HCT116 (cell line): ENCODE results near the gene NUTM2D. TPM values are rescaled to one million over a fixed set of nuclear protein-coding genes. Genes with fewer than 3 reads are reported as not detected.
"Not testable (repeated sequence)": the region's sequence is repeated elsewhere in the genome, so short reads cannot be mapped to it uniquely, and the experiment has no call there.

ENCODE experiments used
- ATAC-seq: fragments of 200-7000 bp; cut with Tn5 transposase; 2 replicates; pipeline ENCODE4 v1.9.1; 2020; ENCODE audit warnings: mild to moderate bottlenecking, moderate library complexity
- BruUV-seq: library from RNA; stranded (reverse); fragments of 400-500 nt; replicated peaks from 2 replicates; lab custom pipeline; 2021; lab: Mats Ljungman, UMichigan
- CTCF ChIA-PET: fragments of 300-600 bp; sonication (Branson Sonifier 250); formaldehyde crosslinking; loops from one replicate; lab custom pipeline; 2021; ENCODE audit warnings: antibody characterized with exemption; lab: Charles Lee
- POLR2A ChIA-PET: fragments of 300-600, 350-600 bp; sonication (Branson Sonifier 250); formaldehyde crosslinking; loops from one replicate; lab custom pipeline; 2021; ENCODE audit warnings: antibody characterized with exemption; lab: Charles Lee
- RAD21 ChIA-PET, 2 experiments: fragments of 300-600 bp; sonication (Branson Sonifier 250); formaldehyde crosslinking; loops; one replicate each; lab custom pipeline; 2023; ENCODE audit warnings: low total read pairs in 2 of 2; ENCODE audit not compliant: uncharacterized antibody in 2 of 2, unreplicated experiment in 2 of 2, low non-redundant PET in 1 of 2; lab: Charles Lee
- DNase-seq: peaks from one replicate; pipeline ENCODE4 v3.0.0-alpha.2; 2010; ENCODE audit warnings: low read depth, low spot score
- H2AFZ ChIP-seq: fragments of 200-600 bp; shearing (Covaris generic), sonication (generic); 2 replicates; pipeline ENCODE4 v1.6.1; 2017; ENCODE audit warnings: low read depth, mixed run types, mixed read lengths, antibody characterized with exemption, low read length; ENCODE audit not compliant: poor library complexity, severe bottlenecking
- H3K27ac ChIP-seq: 2 replicates; pipeline ENCODE4 v1.5.1; 2012; ENCODE audit warnings: low read depth, low read length
- H3K27me3 ChIP-seq: fragments of 200-600 bp; sonication (generic); 2 replicates; pipeline ENCODE4 v1.6.1; 2016; ENCODE audit warnings: mixed run types, low read length, mixed read lengths; ENCODE audit not compliant: insufficient read depth
- H3K36me3 ChIP-seq, 2 experiments: fragments of 200-500 bp in 1 of 2; fragments of 200-600 bp in 1 of 2; sonication (Bioruptor generic) in 1 of 2; sonication (generic) in 1 of 2; 2 replicates each; pipeline versions ENCODE4 v1.5.1 to v1.6.1; 2014 to 2016; ENCODE audit warnings: low read length in 2 of 2, inconsistent platforms in 1 of 2, mixed read lengths in 1 of 2, mixed run types in 1 of 2; ENCODE audit not compliant: insufficient read depth in 2 of 2, control insufficient read depth in 1 of 2
- H3K4me1 ChIP-seq, 2 experiments: fragments of 200-600 bp in 1 of 2; sonication (generic) in 1 of 2; 2 replicates each; pipeline versions ENCODE4 v1.5.1 to v1.6.1; 2012 to 2017; ENCODE audit warnings: low read length in 2 of 2, inconsistent platforms in 1 of 2, mild to moderate bottlenecking in 1 of 2, mixed read lengths in 1 of 2, mixed run types in 1 of 2, moderate library complexity in 1 of 2; ENCODE audit not compliant: insufficient read depth in 2 of 2, control insufficient read depth in 1 of 2
- H3K4me2 ChIP-seq: fragments of 200-600 bp; sonication (generic); 2 replicates; pipeline ENCODE4 v1.6.1; 2017; ENCODE audit warnings: mixed run types, low read length, mixed read lengths
- H3K4me3 ChIP-seq, 2 experiments: fragments of 200-600 bp in 1 of 2; sonication (generic) in 1 of 2; replicated peaks in 1 of 2; 2 replicates each; pipeline ENCODE4 v1.5.1; 2011 to 2016; ENCODE audit warnings: low read length in 2 of 2, control low read depth in 1 of 2, low read depth in 1 of 2, mild to moderate bottlenecking in 1 of 2, mixed read lengths in 1 of 2, mixed run types in 1 of 2
- H3K79me2 ChIP-seq: fragments of 200-600 bp; sonication (generic); 2 replicates; pipeline ENCODE4 v1.6.1; 2017; ENCODE audit warnings: mild to moderate bottlenecking, mixed run types, low read length, moderate library complexity, mixed read lengths; ENCODE audit not compliant: insufficient read depth
- H3K9ac ChIP-seq: fragments of 200-600 bp; sonication (generic); 2 replicates; pipeline ENCODE4 v1.6.1; 2016; ENCODE audit warnings: low read length, mixed read lengths
- H3K9me2 ChIP-seq: fragments of 200-600 bp; sonication (generic), shearing (Covaris generic); 2 replicates; pipeline ENCODE4 v1.6.1; 2017; ENCODE audit warnings: mixed run types, mild to moderate bottlenecking, moderate library complexity; ENCODE audit not compliant: insufficient read depth
- H3K9me3 ChIP-seq, 2 experiments: fragments of 200-500 bp in 1 of 2; fragments of 200-600 bp in 1 of 2; sonication (Bioruptor generic) in 1 of 2; sonication (generic) in 1 of 2; 2 replicates each; pipeline ENCODE4 v1.6.1; 2014 to 2017; ENCODE audit warnings: low read length in 2 of 2, mixed read lengths in 2 of 2, inconsistent platforms in 1 of 2, low read depth in 1 of 2, mild to moderate bottlenecking in 1 of 2, mixed run types in 1 of 2, moderate library complexity in 1 of 2; ENCODE audit not compliant: control insufficient read depth in 1 of 2, insufficient read depth in 1 of 2
- H4K20me1 ChIP-seq: fragments of 200-600 bp; sonication (generic), shearing (Covaris generic); 2 replicates; pipeline ENCODE4 v1.6.1; 2017; ENCODE audit warnings: mixed run types, mild to moderate bottlenecking, moderate library complexity; ENCODE audit not compliant: insufficient read depth
- MAX ChIP-seq: IDR thresholded peaks from 2 replicates; pipeline ENCODE4 v1.6.1; 2012
- POLR2AphosphoS5 ChIP-seq: IDR thresholded peaks from 2 replicates; pipeline ENCODE4 v1.6.1; 2011; ENCODE audit warnings: mild to moderate bottlenecking, low read depth, low read length, moderate library complexity
- RAD21 ChIP-seq: IDR thresholded peaks from 2 replicates; pipeline ENCODE4 v1.6.1; 2012; ENCODE audit warnings: low read depth, mild to moderate bottlenecking
- TCF7L2 ChIP-seq: IDR thresholded peaks from 2 replicates; pipeline ENCODE4 v1.7.0; 2011; ENCODE audit warnings: borderline replicate concordance, inconsistent platforms; ENCODE audit not compliant: insufficient read depth, insufficient read length; ENCODE audit errors: extremely low read depth
- intact Hi-C: fragments of 100-400 bp; cut with micrococcal nuclease; formaldehyde crosslinking; loops from 2 replicates; pipeline ENCODE4 v1.10.0; 2022
- total RNA-seq: library from RNA; stranded (reverse); gene quantifications from one replicate; pipeline ENCODE4 v1.2.1, GENCODE V29; 2021; ENCODE audit not compliant: unreplicated experiment
- TF ChIP-seq, protein P1 (sequence below), 3 experiments: fragments of 200-600 bp in 1 of 3; sonication (generic) in 1 of 3; IDR thresholded peaks in 2 of 3; conservative IDR thresholded peaks in 1 of 3; 2 replicates each; pipeline ENCODE4 v1.5.1; 2012 to 2017; ENCODE audit warnings: low read depth in 2 of 3, low read length in 2 of 3, antibody characterized with exemption in 1 of 3, borderline replicate concordance in 1 of 3, control low read depth in 1 of 3, mild to moderate bottlenecking in 1 of 3, mixed read lengths in 1 of 3, mixed run types in 1 of 3, moderate library complexity in 1 of 3; ENCODE audit not compliant: insufficient read depth in 1 of 3

Gene NUTM2D
- total RNA-seq, 1 experiment from 2014 or later = 2.8 TPM

GRCh38 chr10:87342711-87343258 is 14.8 kb upstream of the NUTM2D start:
- H3K9ac ChIP-seq = peak overlapping the region; percentile 40
- H3K36me3 ChIP-seq, H2AFZ ChIP-seq, CTCF ChIA-PET, RAD21 ChIA-PET, H3K4me1 ChIP-seq, H3K27me3 ChIP-seq, POLR2A ChIA-PET, intact Hi-C loops, H3K9me3 ChIP-seq, H3K9me2 ChIP-seq, H4K20me1 ChIP-seq: not testable (repeated sequence)
- BruUV-seq = TSS peak; percentile 56
- H3K4me3 ChIP-seq = peak overlapping the region; percentile 37 to 61
- peaks cover 21% of the 10 kb centered on the region for H3K79me2 ChIP-seq
- peak; percentile 40; the same call in 1 of the 2 replicates for TF ChIP-seq MAX
- TF ChIP-seq, protein P1, sequence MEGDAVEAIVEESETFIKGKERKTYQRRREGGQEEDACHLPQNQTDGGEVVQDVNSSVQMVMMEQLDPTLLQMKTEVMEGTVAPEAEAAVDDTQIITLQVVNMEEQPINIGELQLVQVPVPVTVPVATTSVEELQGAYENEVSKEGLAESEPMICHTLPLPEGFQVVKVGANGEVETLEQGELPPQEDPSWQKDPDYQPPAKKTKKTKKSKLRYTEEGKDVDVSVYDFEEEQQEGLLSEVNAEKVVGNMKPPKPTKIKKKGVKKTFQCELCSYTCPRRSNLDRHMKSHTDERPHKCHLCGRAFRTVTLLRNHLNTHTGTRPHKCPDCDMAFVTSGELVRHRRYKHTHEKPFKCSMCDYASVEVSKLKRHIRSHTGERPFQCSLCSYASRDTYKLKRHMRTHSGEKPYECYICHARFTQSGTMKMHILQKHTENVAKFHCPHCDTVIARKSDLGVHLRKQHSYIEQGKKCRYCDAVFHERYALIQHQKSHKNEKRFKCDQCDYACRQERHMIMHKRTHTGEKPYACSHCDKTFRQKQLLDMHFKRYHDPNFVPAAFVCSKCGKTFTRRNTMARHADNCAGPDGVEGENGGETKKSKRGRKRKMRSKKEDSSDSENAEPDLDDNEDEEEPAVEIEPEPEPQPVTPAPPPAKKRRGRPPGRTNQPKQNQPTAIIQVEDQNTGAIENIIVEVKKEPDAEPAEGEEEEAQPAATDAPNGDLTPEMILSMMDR (IDR thresholded peaks at IDR 0.05 in 2 of 3, conservative IDR thresholded peaks at IDR 0.05 in 1 of 3; ENCODE audit: borderline replicate concordance in 1 of 3, insufficient read depth in 1 of 3, low read depth in 2 of 3, low read length in 2 of 3) = peak in 2 of 3 experiments; percentile 15 to 22; a peak in 1 of 6 replicates
- TF ChIP-seq TCF7L2 = peak; percentile 31
- peak; percentile 32; the same call in 1 of the 2 replicates for TF ChIP-seq POLR2AphosphoS5
- TF ChIP-seq RAD21 = peak; percentile 42
- DNase-seq (peak; percentile 43), ATAC-seq (peak; percentile 82)
- peak overlapping the region; percentile 42 for H3K4me2 ChIP-seq
- peak overlapping the region; percentile 81 for H3K27ac ChIP-seq

GRCh38 chr10:87345743-87346142 is 11.8 kb upstream of the NUTM2D start:
- H3K27ac ChIP-seq, H3K9me2 ChIP-seq, H3K9ac ChIP-seq, CTCF ChIA-PET, H2AFZ ChIP-seq, ATAC-seq, BruUV-seq, H3K79me2 ChIP-seq, H4K20me1 ChIP-seq, DNase-seq, H3K9me3 ChIP-seq, intact Hi-C loops, POLR2A ChIA-PET, H3K4me3 ChIP-seq, H3K36me3 ChIP-seq, H3K27me3 ChIP-seq, H3K4me1 ChIP-seq, RAD21 ChIA-PET, H3K4me2 ChIP-seq: not testable (repeated sequence)

DNA sequence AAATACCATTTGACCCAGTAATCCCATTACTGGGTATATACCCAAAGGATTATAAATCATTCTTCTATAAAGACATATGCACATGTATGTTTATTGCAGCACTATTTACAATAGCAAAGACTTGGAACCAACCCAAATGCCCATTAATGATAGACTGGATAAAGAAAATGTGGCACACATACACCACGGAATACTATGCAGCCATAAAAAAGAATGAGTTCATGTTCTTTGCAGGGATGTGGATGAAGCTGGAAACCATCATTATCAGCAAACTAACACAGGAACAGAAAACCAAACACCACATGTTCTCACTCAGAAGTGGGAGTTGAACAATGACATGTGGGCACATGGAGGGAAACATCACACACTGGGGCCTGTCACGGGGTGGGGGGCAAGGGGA is 7.4 kb upstream of the NUTM2D start:
- H3K79me2 ChIP-seq, H3K4me3 ChIP-seq, DNase-seq, POLR2A ChIA-PET, intact Hi-C loops, BruUV-seq, CTCF ChIA-PET, H3K9me2 ChIP-seq, H4K20me1 ChIP-seq, H3K27ac ChIP-seq, H3K4me2 ChIP-seq, ATAC-seq, H3K9ac ChIP-seq, H3K27me3 ChIP-seq, RAD21 ChIA-PET, H3K4me1 ChIP-seq, H3K9me3 ChIP-seq, H2AFZ ChIP-seq, H3K36me3 ChIP-seq: not testable (repeated sequence)
